Activated naive CD4-positive, alpha-beta T cell treated with anti-CD3 and anti-CD28 coated beads, Interleukin-2, amount 10 ng/mL, durations not matched to agents 7 days and 5 days (primary cell): ENCODE data around the gene ASPDH.
"Not testable (repeated sequence)": the region's sequence is repeated elsewhere in the genome, so short reads cannot be mapped to it uniquely, and the experiment has no call there.

Experiments
- CTCF ChIA-PET: fragments of 350-600 bp; sonication (Branson Sonifier 250); formaldehyde crosslinking; loops from one replicate; lab custom pipeline; 2021; ENCODE audit warnings: antibody characterized with exemption; lab: Charles Lee
- DNase-seq: peaks from one replicate; pipeline ENCODE4 v3.0.0-alpha.2; 2020
- H3K27ac Mint-ChIP-seq: one replicate; pipeline ENCODE4 v1.8.0; 2021; ENCODE audit warnings: mild to moderate bottlenecking, moderate library complexity, mixed read lengths
- H3K27me3 Mint-ChIP-seq: one replicate; pipeline ENCODE4 v1.8.0; 2021; ENCODE audit warnings: mild to moderate bottlenecking, mixed read lengths
- H3K36me3 Mint-ChIP-seq: one replicate; pipeline ENCODE4 v1.8.0; 2021; ENCODE audit warnings: mixed read lengths
- H3K4me1 Mint-ChIP-seq: one replicate; pipeline ENCODE4 v1.8.0; 2021; ENCODE audit warnings: mixed read lengths
- H3K4me3 Mint-ChIP-seq: one replicate; pipeline ENCODE4 v1.8.0; 2021; ENCODE audit warnings: mild to moderate bottlenecking, moderate library complexity, mixed read lengths
- H3K9me3 Mint-ChIP-seq: one replicate; pipeline ENCODE4 v1.8.0; 2021; ENCODE audit warnings: mixed read lengths

ASPDH gene

DNA sequence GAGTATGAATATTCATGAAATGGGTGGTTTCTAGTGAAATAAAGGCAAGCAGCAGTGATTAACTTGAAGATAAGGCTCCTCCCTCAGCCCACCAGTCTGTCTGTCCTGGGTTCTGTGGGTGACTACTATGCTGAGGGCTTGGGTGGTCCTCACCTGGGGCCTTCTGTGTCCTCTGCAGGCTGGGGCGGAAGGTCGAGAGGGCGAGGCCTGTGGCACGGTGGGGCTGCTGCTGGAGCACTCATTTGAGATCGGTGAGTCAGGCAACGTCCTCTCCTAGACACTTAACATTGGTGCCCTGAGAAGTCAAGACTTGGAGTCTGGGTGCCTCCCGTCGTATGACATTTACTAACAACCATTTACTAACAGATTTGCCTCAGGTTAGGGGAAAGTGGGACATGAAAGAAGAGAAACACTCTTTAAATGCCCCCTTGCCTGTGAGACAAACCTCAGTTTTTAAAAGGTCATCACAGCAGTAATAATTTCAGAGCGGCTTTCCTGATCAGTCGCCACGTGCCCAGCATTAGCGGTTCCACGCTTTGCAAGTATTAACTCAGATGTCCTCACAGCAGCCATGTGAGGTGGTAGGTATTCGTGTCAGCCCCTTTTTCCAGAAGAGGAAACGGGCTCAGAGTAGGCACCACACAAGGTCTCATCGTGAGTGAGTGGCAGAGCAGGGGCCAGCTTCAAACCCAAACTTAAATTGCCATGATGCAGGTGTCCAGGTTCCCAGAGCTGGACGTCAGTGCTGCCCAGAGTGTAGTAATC, 35.8 kb downstream of the ASPDH start:
- Mint-ChIP-seq H3K4me3 (peak overlapping the region; percentile 100), H3K4me1 (peaks cover 26% of the 10 kb centered on the region), H3K27me3 (peaks cover 26% of the 10 kb centered on the region), H3K9me3 (peaks cover 4% of the 10 kb centered on the region), H3K27ac (peak overlapping the region; percentile 89), H3K36me3 (peaks cover 28% of the 10 kb centered on the region)
- no peak for DNase-seq
- CTCF ChIA-PET: no interaction called here

DNA sequence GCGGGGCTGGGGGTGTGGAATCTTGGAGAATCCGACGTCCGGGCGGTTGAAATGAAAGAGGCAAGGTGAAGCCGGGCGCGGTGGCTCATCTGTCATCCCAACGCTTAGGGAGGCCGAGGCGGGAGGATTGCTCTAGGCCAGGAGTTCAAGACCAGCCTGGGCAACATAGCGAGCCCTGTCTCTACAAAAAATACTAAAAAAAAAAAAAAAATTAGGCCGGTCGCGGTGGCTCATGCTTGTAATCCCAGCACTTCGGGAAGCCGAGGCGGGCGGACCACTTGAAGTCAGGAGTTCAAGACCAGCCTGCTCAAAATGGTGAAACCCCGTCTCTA, 36.8 kb downstream of the ASPDH start:
- DNase-seq: no peak
- H3K4me3 Mint-ChIP-seq: peak overlapping the region; percentile 100
- H3K4me1 Mint-ChIP-seq: peaks cover 26% of the 10 kb centered on the region
- peak overlapping the region; percentile 89 for H3K27ac Mint-ChIP-seq
- CTCF ChIA-PET: no interaction called here
- H3K9me3 Mint-ChIP-seq: peaks cover 4% of the 10 kb centered on the region
- peaks cover 28% of the 10 kb centered on the region for H3K36me3 Mint-ChIP-seq
- peaks cover 26% of the 10 kb centered on the region for H3K27me3 Mint-ChIP-seq

DNA sequence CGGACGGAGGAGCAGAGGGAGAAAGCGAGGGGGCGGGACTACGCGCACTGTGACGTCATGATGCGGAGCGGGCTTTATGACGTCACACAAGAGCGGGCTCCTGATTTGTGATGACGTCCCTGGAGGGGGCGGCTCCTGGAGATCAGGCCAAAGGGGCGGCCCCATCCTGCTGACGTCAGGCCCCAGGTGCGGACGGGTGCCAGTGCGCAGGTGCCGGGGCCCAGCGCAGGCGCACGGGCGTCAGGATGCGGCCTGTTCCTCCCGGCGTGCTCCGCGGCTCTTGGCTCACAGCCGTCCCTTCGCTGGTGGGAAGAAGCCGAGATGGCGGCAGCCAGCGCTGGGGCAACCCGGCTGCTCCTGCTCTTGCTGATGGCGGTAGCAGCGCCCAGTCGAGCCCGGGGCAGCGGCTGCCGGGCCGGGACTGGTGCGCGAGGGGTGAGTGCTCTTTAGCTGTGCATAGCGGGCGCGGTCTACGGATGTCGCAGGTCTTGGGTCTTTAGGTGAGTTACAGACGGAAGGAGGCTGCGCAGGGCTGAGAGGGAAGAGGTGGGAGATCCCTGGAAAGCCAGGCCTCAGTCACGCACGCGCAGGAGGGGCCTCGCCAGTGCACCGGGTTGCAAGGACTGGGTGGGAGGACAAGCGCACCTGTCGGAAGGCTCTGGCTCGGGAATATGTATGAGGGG, 37.3 kb downstream of the ASPDH start, which contains the start of the genes EMC10 and GARIN5A:
Gene EMC10 (plus strand): TSS at position 284 of the 683 bp plus-strand sequence. CDS start 38 bp downstream, at position 322.
Gene GARIN5A (minus strand): TSS at position 625 of the 683 bp plus-strand sequence. CDS start 460 bp downstream, at position 165.
- peaks cover 28% of the 10 kb centered on the region for H3K36me3 Mint-ChIP-seq
- peaks cover 26% of the 10 kb centered on the region for H3K4me1 Mint-ChIP-seq
- DNase-seq: peak; percentile 96
- H3K4me3 Mint-ChIP-seq: peak within 1 kb of the TSS; percentile 100
- peaks cover 26% of the 10 kb centered on the region for H3K27me3 Mint-ChIP-seq
- peaks cover 4% of the 10 kb centered on the region for H3K9me3 Mint-ChIP-seq
- CTCF ChIA-PET: no interaction called here
- H3K27ac Mint-ChIP-seq: peak within 1 kb of the TSS; percentile 89

DNA sequence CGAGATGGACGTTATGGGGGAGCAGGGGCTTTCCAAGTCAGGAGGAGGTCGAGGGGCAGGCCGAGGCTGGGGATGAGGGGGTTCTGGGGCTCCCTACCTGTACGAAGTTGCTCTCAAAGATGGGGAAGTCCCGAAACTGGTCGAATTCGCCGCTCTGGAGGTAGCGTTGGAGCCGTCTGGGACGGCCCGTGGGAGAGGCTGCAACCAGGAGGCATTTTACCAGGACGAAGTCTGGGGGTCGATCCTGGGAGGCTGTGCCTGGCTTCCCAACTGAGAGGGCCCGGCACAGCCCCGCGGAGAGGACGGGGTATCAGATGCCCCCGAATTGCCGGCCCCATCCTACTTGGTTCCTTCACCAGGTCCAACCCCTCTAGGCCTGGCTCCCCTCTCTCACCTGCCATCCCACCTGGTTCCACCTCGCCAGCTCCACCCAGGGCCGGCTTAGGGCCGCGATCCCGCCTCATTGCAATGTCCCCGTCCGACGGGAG, 37.9 kb downstream of the ASPDH start:
- peaks cover 23% of the 10 kb centered on the region for H3K36me3 Mint-ChIP-seq
- DNase-seq: no peak
- peaks cover 26% of the 10 kb centered on the region for H3K4me1 Mint-ChIP-seq
- peaks cover 4% of the 10 kb centered on the region for H3K9me3 Mint-ChIP-seq
- H3K27ac Mint-ChIP-seq: peak overlapping the region; percentile 89
- CTCF ChIA-PET: no interaction called here
- peak overlapping the region; percentile 100 for H3K4me3 Mint-ChIP-seq
- peaks cover 26% of the 10 kb centered on the region for H3K27me3 Mint-ChIP-seq

GRCh38 chr19:50475101-50475568, 38.6 kb downstream of the ASPDH start:
- peaks cover 26% of the 10 kb centered on the region for H3K27me3 Mint-ChIP-seq
- H3K36me3 Mint-ChIP-seq: peaks cover 23% of the 10 kb centered on the region
- CTCF ChIA-PET: interaction anchor here (1.6 kb wide), 1 partner anchor 12 kb away, joined by 4 read pairs; no protein-coding TSS in a partner anchor
- H3K9me3 Mint-ChIP-seq: peaks cover 4% of the 10 kb centered on the region
- peaks cover 26% of the 10 kb centered on the region for H3K4me1 Mint-ChIP-seq
- H3K4me3 Mint-ChIP-seq: peak overlapping the region; percentile 57
- peak overlapping the region; percentile 87 for H3K27ac Mint-ChIP-seq
- no peak for DNase-seq

DNA sequence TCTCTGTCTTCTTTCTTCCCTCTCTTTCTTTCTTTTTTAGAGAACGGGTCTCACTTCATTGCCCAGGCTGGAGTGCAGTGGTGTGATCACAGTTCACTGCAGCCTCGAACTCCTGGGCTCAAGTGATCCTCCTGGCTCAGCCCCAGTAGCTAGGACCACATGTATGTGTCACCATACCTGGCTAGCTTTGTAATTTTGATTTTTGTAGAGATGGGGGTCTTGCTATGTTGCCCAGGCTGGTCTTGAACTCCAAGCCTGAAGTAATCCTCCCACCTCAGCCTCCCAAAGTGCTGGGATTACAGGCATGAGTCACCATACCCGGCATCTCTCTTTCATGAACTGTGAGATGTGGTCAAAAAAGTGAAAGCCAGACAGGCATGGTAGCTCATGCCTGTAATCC, 40.4 kb downstream of the ASPDH start:
- H3K4me1 Mint-ChIP-seq: peaks cover 21% of the 10 kb centered on the region
- H3K36me3 Mint-ChIP-seq: peaks cover 15% of the 10 kb centered on the region
- not testable (repeated sequence) for H3K27ac Mint-ChIP-seq, H3K9me3 Mint-ChIP-seq, H3K4me3 Mint-ChIP-seq, DNase-seq
- CTCF ChIA-PET: interaction anchor here (0.7 kb wide), 1 partner anchor 102 kb away, joined by 3 read pairs; no protein-coding TSS in a partner anchor
- peaks cover 32% of the 10 kb centered on the region for H3K27me3 Mint-ChIP-seq

- Mint-ChIP-seq H3K27me3 (peaks cover 24% of the 10 kb centered on the region), H3K36me3 (no peaks in the 10 kb centered on the region), H3K4me3 (no peak overlapping the region), H3K9me3 (no peaks in the 10 kb centered on the region), H3K27ac (no peak overlapping the region), H3K4me1 (no peaks in the 10 kb centered on the region)
- CTCF ChIA-PET: no interaction called here
- DNase-seq: no peak
Observed at GRCh38 chr19:50468818-50469217, 44.9 kb downstream of the ASPDH start.

- CTCF ChIA-PET: no interaction called here
- H3K36me3 Mint-ChIP-seq: no peaks in the 10 kb centered on the region
- H3K9me3 Mint-ChIP-seq: no peaks in the 10 kb centered on the region
- DNase-seq: no peak
- H3K4me3 Mint-ChIP-seq: no peak overlapping the region
- H3K4me1 Mint-ChIP-seq: no peaks in the 10 kb centered on the region
- H3K27ac Mint-ChIP-seq: no peak overlapping the region
- H3K27me3 Mint-ChIP-seq: peaks cover 24% of the 10 kb centered on the region
Observed at GRCh38 chr19:50467566-50467965, 46.1 kb downstream of the ASPDH start.

GRCh38 chr19:50466706-50467039, 47.0 kb downstream of the ASPDH start:
- no peak for DNase-seq
- H3K36me3 Mint-ChIP-seq: no peaks in the 10 kb centered on the region
- no peaks in the 10 kb centered on the region for H3K4me1 Mint-ChIP-seq
- CTCF ChIA-PET: interaction anchor here (1.1 kb wide), 1 partner anchor 21 kb away, joined by 3 read pairs; no protein-coding TSS in a partner anchor
- H3K9me3 Mint-ChIP-seq: no peaks in the 10 kb centered on the region
- peaks cover 28% of the 10 kb centered on the region for H3K27me3 Mint-ChIP-seq
- H3K4me3 Mint-ChIP-seq: no peak overlapping the region
- no peak overlapping the region for H3K27ac Mint-ChIP-seq

DNA sequence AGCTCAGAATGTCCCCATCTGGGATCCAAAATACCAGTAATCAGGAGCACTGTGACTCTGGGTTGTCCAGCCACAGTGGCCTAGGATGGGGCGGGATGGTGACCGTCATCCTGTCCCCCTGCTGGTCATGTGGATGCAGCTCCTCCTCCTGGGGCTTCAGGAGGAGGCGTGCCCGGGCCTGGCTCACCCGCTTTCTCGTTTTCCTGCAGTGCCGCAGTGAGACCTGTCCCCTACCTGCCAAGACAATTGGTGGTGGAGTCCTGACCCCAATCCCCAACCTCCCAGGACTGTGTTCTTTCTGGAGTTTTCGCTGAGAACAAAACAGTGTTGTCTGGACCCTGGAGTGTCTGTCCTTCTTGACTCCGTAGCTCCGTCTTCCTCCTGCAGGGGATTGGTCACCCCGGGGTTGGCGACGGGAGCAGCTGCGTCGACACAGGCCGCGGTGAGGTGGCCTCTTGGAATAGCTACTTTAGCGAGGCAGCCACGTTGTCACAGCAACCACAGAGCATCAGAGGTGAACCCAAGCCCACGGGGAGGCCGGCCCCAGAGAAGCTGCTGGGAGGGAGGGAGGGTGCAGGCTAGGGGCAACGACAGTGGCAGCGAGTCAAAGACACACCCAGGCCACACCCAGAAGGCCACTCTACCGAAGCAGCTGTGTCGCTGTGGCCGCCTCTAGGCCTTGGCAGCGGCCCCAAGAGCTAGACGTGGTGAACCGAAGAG, 47.6 kb downstream of the ASPDH start:
- peaks cover 31% of the 10 kb centered on the region for H3K27me3 Mint-ChIP-seq
- no peak overlapping the region for H3K27ac Mint-ChIP-seq
- H3K9me3 Mint-ChIP-seq: no peaks in the 10 kb centered on the region
- DNase-seq: no peak
- H3K36me3 Mint-ChIP-seq: no peaks in the 10 kb centered on the region
- peaks cover 3% of the 10 kb centered on the region for H3K4me1 Mint-ChIP-seq
- no peak overlapping the region for H3K4me3 Mint-ChIP-seq
- CTCF ChIA-PET: interaction anchor here (1.1 to 1.8 kb wide), 2 partner anchors 21 to 109 kb away, joined by 3 to 5 read pairs; no protein-coding TSS in a partner anchor

- no peak for DNase-seq
- CTCF ChIA-PET: interaction anchor here (1.8 kb wide), 1 partner anchor 107 kb away, joined by 5 read pairs; no protein-coding TSS in a partner anchor
Observed at GRCh38 chr19:50465000-50465399, 48.7 kb downstream of the ASPDH start.

DNA sequence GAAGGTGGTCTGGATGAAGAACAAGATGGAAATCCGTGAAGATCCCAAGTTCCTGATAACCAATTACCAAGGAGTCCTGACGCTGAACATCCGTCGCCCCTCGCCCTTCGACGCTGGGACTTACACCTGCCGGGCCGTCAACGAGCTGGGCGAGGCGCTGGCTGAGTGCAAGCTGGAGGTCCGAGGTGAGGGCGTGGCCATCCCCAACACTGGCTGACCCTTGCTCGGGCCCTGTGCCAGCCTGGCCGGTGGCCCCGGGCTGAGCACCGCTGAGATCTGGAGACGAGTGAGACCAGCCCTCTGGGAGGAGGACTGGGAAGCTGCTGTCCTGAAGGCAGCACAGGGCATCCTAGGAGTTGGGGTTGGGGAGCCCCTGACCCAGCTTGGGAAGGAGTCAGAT, 49.4 kb downstream of the ASPDH start:
- Mint-ChIP-seq H3K36me3 (no peaks in the 10 kb centered on the region), H3K27ac (no peak overlapping the region), H3K27me3 (peaks cover 47% of the 10 kb centered on the region), H3K4me1 (peaks cover 11% of the 10 kb centered on the region), H3K4me3 (no peak overlapping the region), H3K9me3 (no peaks in the 10 kb centered on the region)
- DNase-seq: no peak
- CTCF ChIA-PET: no interaction called here

More at GRCh38 chr19:50465000-50465399, 48.7 kb downstream of the ASPDH start:
- H3K4me3 Mint-ChIP-seq: no peak overlapping the region
- no peak overlapping the region for H3K27ac Mint-ChIP-seq
- peaks cover 10% of the 10 kb centered on the region for H3K4me1 Mint-ChIP-seq
- peaks cover 41% of the 10 kb centered on the region for H3K27me3 Mint-ChIP-seq
- H3K36me3 Mint-ChIP-seq: no peaks in the 10 kb centered on the region
- no peaks in the 10 kb centered on the region for H3K9me3 Mint-ChIP-seq

GRCh38 chr19:50462970-50463369, 50.7 kb downstream of the ASPDH start:
- no peaks in the 10 kb centered on the region for H3K36me3 Mint-ChIP-seq
- peaks cover 11% of the 10 kb centered on the region for H3K4me1 Mint-ChIP-seq
- no peak overlapping the region for H3K4me3 Mint-ChIP-seq
- no peak overlapping the region for H3K27ac Mint-ChIP-seq
- CTCF ChIA-PET: interaction anchor here (1.2 to 3.8 kb wide), 4 partner anchors 16 to 106 kb away, joined by 3 to 28 read pairs (median 4); partner anchors contain the start of gene NAPSA
- no peak for DNase-seq
- peaks cover 50% of the 10 kb centered on the region for H3K27me3 Mint-ChIP-seq
- H3K9me3 Mint-ChIP-seq: no peaks in the 10 kb centered on the region
